ENCODE data around the gene CD81. TPM values are rescaled to one million over a fixed set of nuclear protein-coding genes. Genes with fewer than 3 reads are reported as not detected.

The CD81 gene
- total RNA-seq, 4 donors from 2014 or later: 156 to 406 (median 255) TPM

DNA sequence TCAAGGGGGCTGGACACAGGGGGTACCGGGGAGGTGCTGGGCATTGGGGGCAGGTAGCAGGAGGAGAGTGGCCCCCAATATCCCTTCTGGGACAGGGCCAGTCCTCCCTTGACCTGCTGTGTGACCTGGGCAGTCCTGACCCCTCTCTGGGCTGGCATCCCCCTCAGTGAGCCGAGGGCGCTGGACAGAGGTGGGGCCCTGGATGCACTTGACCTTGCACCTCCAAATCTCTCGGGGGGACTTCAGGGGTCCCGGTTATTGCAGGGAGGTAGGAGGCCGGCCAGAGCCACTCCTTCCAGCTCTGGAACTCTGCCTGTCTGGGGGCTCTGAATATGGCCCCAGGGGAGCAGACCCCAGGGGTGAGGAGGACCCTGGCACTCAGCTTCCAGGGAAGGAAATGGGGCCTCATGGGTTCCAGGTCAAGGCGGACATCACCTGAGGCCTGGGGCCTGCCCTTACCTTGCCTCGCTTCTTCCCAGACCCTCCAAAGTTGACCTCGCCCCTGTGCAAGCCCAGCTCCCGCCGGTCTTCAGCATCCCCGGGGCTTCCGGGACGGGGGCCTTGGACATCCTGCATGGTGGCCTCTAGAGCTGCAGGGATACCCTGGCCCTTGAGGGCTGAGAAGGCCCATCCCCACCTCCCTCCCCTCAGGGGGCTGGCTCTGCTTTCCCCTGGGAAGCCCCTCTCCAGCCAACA, 45.5 kb downstream of the CD81 start:
- 41% methylated on average over 6 of the region's 14 CpGs; no CpG with 5 or more reads in 1 of the 2 donors for WGBS, 2 donors (ENCODE audit: low coverage in 1 of 2)

DNA sequence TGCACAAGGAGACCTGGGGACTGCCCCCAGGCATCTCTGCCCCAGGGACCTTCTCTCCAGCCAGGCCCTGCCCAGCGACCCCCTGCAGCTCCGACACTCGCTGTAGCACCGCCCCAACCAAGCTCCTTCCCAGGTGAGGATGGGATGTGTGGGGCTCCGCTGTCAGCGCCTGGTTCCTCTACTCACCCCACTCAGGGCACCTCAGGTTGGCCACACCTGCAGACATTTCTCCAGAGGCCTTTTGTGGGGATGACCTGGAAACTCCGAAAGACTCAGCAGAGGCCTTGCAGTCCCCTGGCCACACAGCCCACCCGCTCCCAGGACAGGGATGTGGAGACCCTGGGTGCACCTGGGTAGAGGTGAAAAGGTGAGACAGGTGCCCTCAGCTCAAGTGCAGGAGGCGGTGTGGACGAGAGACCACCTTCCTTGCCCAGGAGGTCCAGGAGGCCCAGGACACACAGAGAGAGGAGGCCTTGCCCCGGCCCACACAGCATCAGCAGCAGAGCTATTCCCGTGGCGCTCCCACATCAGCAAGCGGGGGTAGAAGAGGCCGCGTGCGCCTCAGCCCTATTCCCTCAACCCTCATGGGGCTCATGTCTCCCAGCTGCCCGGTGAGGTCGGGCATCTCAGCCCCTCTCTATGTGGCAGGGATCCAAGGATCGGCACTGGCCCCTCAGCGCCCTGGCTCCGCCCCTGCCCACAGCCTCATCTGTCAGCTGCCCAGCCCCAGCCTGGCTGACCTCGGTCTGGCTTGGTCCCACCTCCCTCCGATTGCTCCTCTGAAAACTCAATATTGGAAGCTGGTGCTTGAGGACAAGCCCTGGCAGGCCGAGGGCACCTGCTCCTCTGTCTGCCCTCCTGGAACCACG, 46.3 kb downstream of the CD81 start:
- intact Hi-C loops (cut with DNase I; ENCODE audit: low total_unique reads) (loop anchor here (10.0 kb wide), 1 partner anchor 471 kb away; no protein-coding TSS in a partner anchor), in situ Hi-C loops (cut with MboI; ENCODE audit: low pct_ligation_motif_present in 1 of 4, low pct_unique_long_range_greater_than_20kb in 1 of 4, low sequenced_read_pairs in 3 of 4) (loop anchor here in 3 of 4 donors (10.0 to 25.0 kb wide), 7 partner anchors 109 to 471 kb away; no protein-coding TSS in a partner anchor)
- Histone ChIP-seq H3K4me3 (no peak overlapping the region), H3K36me3 (no peaks in the 10 kb centered on the region), H3K27ac (no peak overlapping the region), H3K9me3 (no peaks in the 10 kb centered on the region), H3K27me3 (peaks cover 40% of the 10 kb centered on the region), H3K4me1 (peaks cover 9 to 20% (median 12%) of the 10 kb centered on the region in 4 donors)
- WGBS, 2 donors (ENCODE audit: low coverage in 1 of 2): 68% methylated on average over 19 of the region's 26 CpGs; no CpG with 5 or more reads in 1 of the 2 donors
- TF ChIP-seq POLR2AphosphoS5 (IDR thresholded peaks at IDR 0.05): no peak
- TF ChIP-seq, protein P1, sequence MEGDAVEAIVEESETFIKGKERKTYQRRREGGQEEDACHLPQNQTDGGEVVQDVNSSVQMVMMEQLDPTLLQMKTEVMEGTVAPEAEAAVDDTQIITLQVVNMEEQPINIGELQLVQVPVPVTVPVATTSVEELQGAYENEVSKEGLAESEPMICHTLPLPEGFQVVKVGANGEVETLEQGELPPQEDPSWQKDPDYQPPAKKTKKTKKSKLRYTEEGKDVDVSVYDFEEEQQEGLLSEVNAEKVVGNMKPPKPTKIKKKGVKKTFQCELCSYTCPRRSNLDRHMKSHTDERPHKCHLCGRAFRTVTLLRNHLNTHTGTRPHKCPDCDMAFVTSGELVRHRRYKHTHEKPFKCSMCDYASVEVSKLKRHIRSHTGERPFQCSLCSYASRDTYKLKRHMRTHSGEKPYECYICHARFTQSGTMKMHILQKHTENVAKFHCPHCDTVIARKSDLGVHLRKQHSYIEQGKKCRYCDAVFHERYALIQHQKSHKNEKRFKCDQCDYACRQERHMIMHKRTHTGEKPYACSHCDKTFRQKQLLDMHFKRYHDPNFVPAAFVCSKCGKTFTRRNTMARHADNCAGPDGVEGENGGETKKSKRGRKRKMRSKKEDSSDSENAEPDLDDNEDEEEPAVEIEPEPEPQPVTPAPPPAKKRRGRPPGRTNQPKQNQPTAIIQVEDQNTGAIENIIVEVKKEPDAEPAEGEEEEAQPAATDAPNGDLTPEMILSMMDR (IDR thresholded peaks at IDR 0.05): no peak
- no peak for TF ChIP-seq POLR2A (IDR thresholded peaks at IDR 0.05)
- no peak for DNase-seq

More for the DNA sequence above, 45.5 kb downstream of the CD81 start:
- Histone ChIP-seq H3K27ac (no peak overlapping the region), H3K36me3 (no peaks in the 10 kb centered on the region), H3K9me3 (no peaks in the 10 kb centered on the region), H3K4me1 (peaks cover 9 to 18% (median 12%) of the 10 kb centered on the region in 4 donors), H3K27me3 (peaks cover 40% of the 10 kb centered on the region), H3K4me3 (no peak overlapping the region)
- intact Hi-C loops (cut with DNase I; ENCODE audit: low total_unique reads): loop anchor here (10.0 kb wide), 1 partner anchor 472 kb away; no protein-coding TSS in a partner anchor
- DNase-seq: no peak
- no peak for TF ChIP-seq POLR2A (IDR thresholded peaks at IDR 0.05)
- TF ChIP-seq POLR2AphosphoS5 (IDR thresholded peaks at IDR 0.05): no peak
- TF ChIP-seq, protein P1 (IDR thresholded peaks at IDR 0.05): no peak
- no peak for TF ChIP-seq EP300 (IDR thresholded peaks at IDR 0.05; ENCODE audit: low read depth)
- in situ Hi-C loops (cut with MboI; ENCODE audit: low pct_ligation_motif_present in 1 of 4, low pct_unique_long_range_greater_than_20kb in 1 of 4, low sequenced_read_pairs in 3 of 4): loop anchor here in 3 of 4 donors (10.0 to 25.0 kb wide), 7 partner anchors 108 to 472 kb away; no protein-coding TSS in a partner anchor

DNA sequence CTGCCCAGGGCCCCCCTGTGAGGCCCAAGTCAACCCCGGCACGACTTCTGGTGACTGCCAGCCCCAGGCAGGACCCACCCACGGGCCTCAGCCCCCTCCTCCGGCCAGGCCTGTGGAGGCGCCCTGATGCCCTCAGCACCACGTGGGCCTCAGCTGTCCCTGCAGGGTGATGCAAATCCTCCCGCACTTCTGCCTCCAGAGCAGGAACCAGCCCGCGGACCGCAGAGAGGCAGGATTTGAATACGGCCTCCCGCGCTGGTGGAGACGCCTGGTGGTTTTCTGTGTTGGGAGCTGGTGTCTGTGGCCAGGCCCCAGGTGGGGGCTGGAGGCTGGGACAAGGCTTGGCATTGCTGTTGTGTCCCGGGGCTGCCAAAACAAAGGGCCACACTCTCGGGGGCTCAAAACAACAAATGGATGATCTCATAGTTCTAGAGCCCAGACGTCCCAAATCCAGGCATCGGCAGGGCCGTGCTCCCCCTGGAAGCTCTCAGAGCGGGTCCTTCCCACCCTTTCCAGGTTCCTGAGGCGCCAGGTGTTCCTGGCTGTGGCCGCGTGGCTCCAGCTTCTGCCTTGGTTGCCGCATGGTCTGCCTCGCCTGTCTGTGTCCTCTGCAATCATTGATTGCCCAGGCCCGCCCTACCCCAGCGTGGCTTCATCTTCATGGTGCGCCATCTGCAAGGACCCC, 47.8 kb downstream of the CD81 start:
- TF ChIP-seq EP300 (IDR thresholded peaks at IDR 0.05; ENCODE audit: low read depth) (no peak), POLR2AphosphoS5 (IDR thresholded peaks at IDR 0.05) (no peak), POLR2A (IDR thresholded peaks at IDR 0.05) (no peak)
- TF ChIP-seq, protein P1 (IDR thresholded peaks at IDR 0.05): no peak
- no peaks in the 10 kb centered on the region for H3K9me3 ChIP-seq
- in situ Hi-C loops (cut with MboI; ENCODE audit: low pct_ligation_motif_present in 1 of 4, low pct_unique_long_range_greater_than_20kb in 1 of 4, low sequenced_read_pairs in 3 of 4) (loop anchor here (5.0 to 25.0 kb wide), 10 partner anchors 107 to 472 kb away; partner anchors contain the start of gene CDKN1C (in 1 of the 4)), intact Hi-C loops (cut with DNase I; ENCODE audit: low total_unique reads) (loop anchor here (5.0 to 10.0 kb wide), 2 partner anchors 102 to 470 kb away; no protein-coding TSS in a partner anchor)
- H3K27ac ChIP-seq: no peak overlapping the region
- no peak overlapping the region for H3K4me3 ChIP-seq
- peaks cover 40% of the 10 kb centered on the region for H3K27me3 ChIP-seq
- 43 to 59% methylated on average over 3 to 27 of the region's 28 CpGs for WGBS, 2 donors (ENCODE audit: low coverage in 1 of 2)
- peaks cover 9 to 15% (median 9%) of the 10 kb centered on the region in 4 donors for H3K4me1 ChIP-seq
- no peak for DNase-seq
- no peaks in the 10 kb centered on the region for H3K36me3 ChIP-seq

All from transverse colon (tissue), 4 donors.